ENCODE data around the gene POLDIP2.

The POLDIP2 gene

GRCh38 chr17:28317966-28318758 lies 39.2 kb downstream of the POLDIP2 start:
- no peak for DNase-seq (ENCODE audit: low read depth in 2 of 3, low spot score in 2 of 3)

- no peak for DNase-seq (ENCODE audit: low read depth in 2 of 3, low spot score in 2 of 3)
Observed at GRCh38 chr17:28317099-28317965, 40.0 kb downstream of the POLDIP2 start.

DNA sequence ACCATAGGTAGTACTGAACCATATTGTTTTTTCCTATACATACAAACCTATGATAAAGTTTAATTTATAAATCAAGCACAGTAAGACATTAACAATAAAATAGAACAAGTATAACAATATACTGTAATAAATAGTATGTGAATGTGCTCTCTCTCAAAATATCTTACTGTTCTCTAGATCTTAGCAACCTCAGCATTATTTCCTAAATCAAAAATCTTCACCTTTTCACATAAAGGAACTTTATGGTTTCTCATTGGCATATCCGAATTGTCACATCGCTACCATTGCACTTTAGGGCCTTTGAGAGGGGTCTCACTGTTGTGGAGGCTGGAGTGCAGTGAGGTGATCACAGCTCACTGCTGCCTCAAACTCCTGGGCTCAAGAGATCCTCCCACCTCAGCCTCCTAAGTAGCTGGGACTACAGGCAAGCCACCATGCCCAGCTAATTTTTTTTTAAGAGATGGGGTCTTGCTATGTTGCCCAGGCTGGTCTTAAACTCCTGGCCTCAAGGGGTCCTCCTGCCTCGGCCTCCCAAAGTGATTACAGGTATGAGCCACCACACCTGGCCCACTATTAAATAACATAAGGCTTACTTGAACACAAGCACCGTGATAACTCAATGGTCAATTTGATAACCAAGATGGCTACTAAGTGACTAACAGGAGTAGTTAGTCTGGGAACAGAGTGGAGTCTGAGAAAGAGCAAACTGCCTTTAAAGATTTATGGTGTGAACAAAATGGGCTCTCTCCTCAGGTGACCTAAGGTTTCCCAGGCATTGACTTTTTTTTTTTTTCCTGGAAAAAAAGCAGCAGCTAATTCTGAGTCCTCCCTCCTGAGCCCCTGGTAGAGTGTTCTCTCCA lies 41.3 kb downstream of the POLDIP2 start:
- no peak for DNase-seq (ENCODE audit: low read depth in 2 of 3, low spot score in 2 of 3)

DNA sequence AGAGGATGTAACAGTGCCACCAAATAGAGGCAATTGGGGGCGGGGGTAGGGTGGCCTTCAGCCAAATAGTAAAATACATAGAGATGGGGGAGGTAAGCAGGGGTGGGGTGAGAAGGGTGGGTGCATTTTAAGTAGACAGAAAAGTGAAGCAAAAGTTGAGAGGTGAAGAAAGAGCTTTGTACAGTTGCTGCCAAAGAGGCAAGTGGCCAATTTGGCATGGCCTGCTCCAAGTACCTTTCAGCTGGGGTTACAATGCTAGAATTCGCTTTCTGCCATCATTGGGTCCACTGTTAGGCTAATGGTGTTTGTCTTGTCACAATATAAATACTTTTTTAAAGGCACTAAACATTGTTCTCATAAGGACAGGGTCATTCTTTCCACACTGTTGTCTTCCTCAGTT lies 43.5 kb downstream of the POLDIP2 start:
- no peak for DNase-seq (ENCODE audit: low read depth in 2 of 3, low spot score in 2 of 3)

DNA sequence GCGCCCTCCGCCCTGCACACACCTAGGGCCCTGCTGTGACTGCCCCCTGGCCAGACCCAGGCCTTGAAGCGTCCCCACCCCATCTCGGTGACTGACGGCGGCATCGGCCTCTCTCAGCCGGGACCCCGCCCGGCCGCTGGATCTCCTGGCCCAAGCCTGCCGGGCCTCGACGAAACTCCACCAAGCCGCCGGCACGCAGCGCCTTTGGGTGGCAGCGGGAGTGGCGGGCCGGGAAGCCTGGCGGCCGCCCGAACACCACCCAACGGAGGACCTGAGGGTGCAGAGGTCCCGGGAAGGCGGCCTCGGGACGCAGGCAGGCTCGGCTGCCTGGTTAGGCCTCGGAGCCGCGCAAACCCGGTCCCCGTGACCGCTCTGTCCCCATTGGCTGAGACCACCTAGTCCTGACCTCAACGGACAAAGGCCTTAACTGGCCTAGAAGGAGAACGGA lies 50.3 kb downstream of the POLDIP2 start:
- no peak for DNase-seq (ENCODE audit: low read depth in 2 of 3, low spot score in 2 of 3)

- no peak for DNase-seq (ENCODE audit: low read depth in 2 of 3, low spot score in 2 of 3)
Observed at GRCh38 chr17:28298449-28298848, 58.9 kb downstream of the POLDIP2 start.
